ENCODE results near the gene WDR86.

DNA sequence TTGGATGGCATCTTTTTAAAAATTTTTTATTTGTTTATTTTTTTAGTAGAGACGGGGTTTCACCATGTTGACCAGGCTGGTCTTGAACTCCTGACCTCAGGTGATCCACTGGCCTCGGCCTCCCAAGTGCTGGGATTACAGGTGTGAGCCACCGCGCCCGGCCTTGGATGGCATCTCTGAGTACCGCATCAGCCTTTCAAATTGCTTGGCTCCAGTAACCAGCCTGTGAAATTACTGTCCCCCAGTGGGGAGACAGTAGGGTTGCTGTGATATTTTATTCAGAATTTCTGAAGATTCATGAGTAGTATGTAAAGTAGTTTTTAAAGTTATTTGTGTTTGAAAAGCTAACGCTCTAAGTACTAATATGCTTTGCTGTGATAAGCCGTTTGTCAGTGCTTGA is 67.0 kb downstream of the WDR86 start:
- TF ChIP-seq POLR2A (IDR thresholded peaks at IDR 0.05; ENCODE audit: low read length) (no peak), GATA1 (IDR thresholded peaks at IDR 0.05; ENCODE audit: low read depth, low read length) (no peak)

Measured in erythroblast (primary cell).